ENCODE results near the gene RADX.

GRCh38 chrX:106692425-106693065, 80.8 kb downstream of the RADX start:
- TF ChIP-seq POLR2AphosphoS5 (IDR thresholded peaks at IDR 0.05; ENCODE audit: borderline replicate concordance, low read depth, low read length) (no peak), EZH2 (IDR thresholded peaks at IDR 0.05) (no peak), FOXP2 (optimal IDR thresholded peaks at IDR 0.05; ENCODE audit: control extremely low read depth, extremely low read length, insufficient read depth) (no peak)
